ENCODE data around the gene RWDD3. TPM values are rescaled to one million over a fixed set of nuclear protein-coding genes. Genes with fewer than 3 reads are reported as not detected.

Gene RWDD3
- total RNA-seq, 1 experiment from 2014 or later: 15.3 TPM

DNA sequence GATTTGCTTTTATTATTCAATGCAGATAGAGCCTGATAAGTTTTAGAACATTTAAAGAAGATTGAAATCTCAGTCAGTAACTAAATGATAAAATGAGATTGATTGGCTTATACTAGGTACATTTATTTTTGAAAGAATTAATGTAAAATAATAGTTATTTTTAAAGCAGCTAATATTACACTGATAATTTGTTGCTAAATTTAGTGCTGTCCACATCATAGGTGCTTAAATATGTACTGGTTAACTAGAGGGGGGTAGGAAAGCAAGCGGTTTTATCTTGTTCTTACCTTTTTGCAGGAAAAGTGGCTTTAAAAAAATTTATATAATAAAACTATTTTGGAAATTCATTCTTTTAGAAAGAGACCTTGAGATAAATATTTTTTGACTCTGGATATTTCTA, 40.4 kb upstream of the RWDD3 start:
- Histone ChIP-seq H3T11ph (ENCODE audit: low read length) (no peak overlapping the region), H3K4ac (ENCODE audit: low read depth, low read length) (no peak overlapping the region), H3K56ac (ENCODE audit: insufficient read length, low read depth, low read length) (no peak overlapping the region), H4K5ac (ENCODE audit: insufficient read length, low read depth, low read length) (no peak overlapping the region), H3K18ac (ENCODE audit: insufficient read length, low read depth, low read length) (no peak overlapping the region), H4K20me1 (ENCODE audit: control insufficient read depth, insufficient read depth, insufficient read length) (no peaks in the 10 kb centered on the region), H3K23ac (ENCODE audit: insufficient read length, low read depth, low read length) (no peak overlapping the region), H4K91ac (ENCODE audit: insufficient read length, low read depth, low read length) (no peak overlapping the region), H2BK12ac (ENCODE audit: insufficient read length, low read depth, low read length) (no peak overlapping the region), H3K79me1 (ENCODE audit: insufficient read depth, low read depth, low read length, poor library complexity, severe bottlenecking) (no peaks in the 10 kb centered on the region), H2BK15ac (ENCODE audit: low read depth, low read length) (no peak overlapping the region), H3K79me2 (ENCODE audit: insufficient read depth, low read length) (no peaks in the 10 kb centered on the region), H3K9me3 (ENCODE audit: control insufficient read depth, low read depth, low read length) (no peaks in the 10 kb centered on the region), H2BK120ac (ENCODE audit: low read depth, low read length, poor library complexity, severe bottlenecking) (no peak overlapping the region), H3K27ac (ENCODE audit: insufficient read length, low read depth, low read length) (no peak overlapping the region), H3K9ac (ENCODE audit: extremely low read depth, insufficient read length, low read length) (no peak overlapping the region), H2BK5ac (ENCODE audit: insufficient read length, low read length) (no peak overlapping the region), H3K14ac (ENCODE audit: insufficient read depth, low read length) (no peak overlapping the region), H3K23me2 (ENCODE audit: insufficient read length, low read depth, low read length, poor library complexity, severe bottlenecking) (no peaks in the 10 kb centered on the region), H2BK20ac (ENCODE audit: low read depth, low read length, poor library complexity, severe bottlenecking) (no peak overlapping the region), H3K4me2 (ENCODE audit: insufficient read depth, insufficient read length, low read length) (no peak overlapping the region), H4K8ac (replicated peaks; ENCODE audit: insufficient read length, low read depth, low read length) (no peak overlapping the region), H3K4me1 (ENCODE audit: insufficient read depth, low read length) (no peaks in the 10 kb centered on the region), H3K27me3 (ENCODE audit: insufficient read depth, low read length) (no peaks in the 10 kb centered on the region), H2AK5ac (ENCODE audit: insufficient read length, low read length) (no peak overlapping the region), H2AFZ (ENCODE audit: low read length) (no peak overlapping the region)
- peaks cover 4 to 7% of the 10 kb centered on the region in 2 experiments for H3K4me1 Mint-ChIP-seq
- no CpG with 5 or more reads among the region's 1 CpG for WGBS (ENCODE audit: extremely low coverage, insufficient read length, low lambda C conversion rate)
- TF ChIP-seq, protein P1, sequence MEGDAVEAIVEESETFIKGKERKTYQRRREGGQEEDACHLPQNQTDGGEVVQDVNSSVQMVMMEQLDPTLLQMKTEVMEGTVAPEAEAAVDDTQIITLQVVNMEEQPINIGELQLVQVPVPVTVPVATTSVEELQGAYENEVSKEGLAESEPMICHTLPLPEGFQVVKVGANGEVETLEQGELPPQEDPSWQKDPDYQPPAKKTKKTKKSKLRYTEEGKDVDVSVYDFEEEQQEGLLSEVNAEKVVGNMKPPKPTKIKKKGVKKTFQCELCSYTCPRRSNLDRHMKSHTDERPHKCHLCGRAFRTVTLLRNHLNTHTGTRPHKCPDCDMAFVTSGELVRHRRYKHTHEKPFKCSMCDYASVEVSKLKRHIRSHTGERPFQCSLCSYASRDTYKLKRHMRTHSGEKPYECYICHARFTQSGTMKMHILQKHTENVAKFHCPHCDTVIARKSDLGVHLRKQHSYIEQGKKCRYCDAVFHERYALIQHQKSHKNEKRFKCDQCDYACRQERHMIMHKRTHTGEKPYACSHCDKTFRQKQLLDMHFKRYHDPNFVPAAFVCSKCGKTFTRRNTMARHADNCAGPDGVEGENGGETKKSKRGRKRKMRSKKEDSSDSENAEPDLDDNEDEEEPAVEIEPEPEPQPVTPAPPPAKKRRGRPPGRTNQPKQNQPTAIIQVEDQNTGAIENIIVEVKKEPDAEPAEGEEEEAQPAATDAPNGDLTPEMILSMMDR (conservative IDR thresholded peaks at IDR 0.05): no peak
- H3K4me3 Mint-ChIP-seq: no peak overlapping the region
- no peaks in the 10 kb centered on the region for H3K9me3 Mint-ChIP-seq
- no peak overlapping the region for H3K27ac Mint-ChIP-seq
- DNase-seq: no peak
- H3K36me3 Mint-ChIP-seq (ENCODE audit: insufficient read depth in 1 of 3, low read depth in 3 of 3): no peaks in the 10 kb centered on the region
- H3K27me3 Mint-ChIP-seq (ENCODE audit: low read depth): no peaks in the 10 kb centered on the region

All from H9 (cell line).